SU-DHL-6 (cell line): ENCODE measurements around the gene RAC2.

Source experiments
- H2AFZ ChIP-seq: fragments of 200-600 bp; sonication (generic); 2 replicates; pipeline ENCODE4 v1.6.1; 2014; ENCODE audit warnings: low read depth, mild to moderate bottlenecking, moderate library complexity, mixed read lengths, antibody characterized with exemption, low read length; ENCODE audit not compliant: severe bottlenecking
- H3F3A ChIP-seq: fragments of 200-600 bp; shearing (Covaris generic); 2 replicates; pipeline ENCODE4 v1.6.0; 2016; ENCODE audit warnings: antibody characterized with exemption, mild to moderate bottlenecking; ENCODE audit not compliant: insufficient read depth
- H3K27ac ChIP-seq: fragments of 200-600 bp; sonication (generic); 2 replicates; pipeline ENCODE4 v1.5.1; 2016; ENCODE audit warnings: low read depth, mild to moderate bottlenecking, low read length, moderate library complexity, mixed read lengths
- H3K27me3 ChIP-seq: fragments of 200-600 bp; sonication (generic), shearing (Covaris generic); 2 replicates; pipeline ENCODE4 v1.6.0; 2014; ENCODE audit warnings: mild to moderate bottlenecking, low read length
- H3K36me3 ChIP-seq: fragments of 200-600 bp; sonication (generic); 2 replicates; pipeline ENCODE4 v1.6.1; 2014; ENCODE audit warnings: mild to moderate bottlenecking, low read length, mixed read lengths
- H3K4me2 ChIP-seq: fragments of 300-600, 200-600 bp; shearing (Covaris generic), sonication (generic); 2 replicates; pipeline ENCODE4 v1.6.0; 2014; ENCODE audit warnings: low read length, low read depth, mild to moderate bottlenecking; ENCODE audit not compliant: poor library complexity, severe bottlenecking
- H3K4me3 ChIP-seq: fragments of 200-600 bp; sonication (generic); 2 replicates; pipeline ENCODE4 v1.5.1; 2014; ENCODE audit warnings: antibody characterized with exemption, low read length, mild to moderate bottlenecking, mixed read lengths; ENCODE audit not compliant: insufficient read depth, poor library complexity, severe bottlenecking
- H3K79me2 ChIP-seq: fragments of 200-600 bp; sonication (generic); 2 replicates; pipeline ENCODE4 v1.6.1; 2014; ENCODE audit warnings: mild to moderate bottlenecking, low read length, moderate library complexity; ENCODE audit not compliant: insufficient read depth
- H3K9ac ChIP-seq: fragments of 200-600 bp; sonication (generic); 2 replicates; pipeline ENCODE4 v1.7.0; 2014; ENCODE audit warnings: mild to moderate bottlenecking, low read length
- H3K9me2 ChIP-seq: fragments of 200-600 bp; sonication (generic); replicated peaks from 2 replicates; pipeline ENCODE4 v1.6.1; 2014; ENCODE audit warnings: low read length; ENCODE audit not compliant: insufficient read depth
- H3K9me3 ChIP-seq: fragments of 200-600 bp; sonication (generic); 2 replicates; pipeline ENCODE4 v1.6.1; 2014; ENCODE audit warnings: low read length, mixed read lengths; ENCODE audit not compliant: insufficient read depth
- H4K20me1 ChIP-seq: fragments of 200-600 bp; sonication (generic); 2 replicates; pipeline ENCODE4 v1.6.1; 2014; ENCODE audit warnings: low read depth, mild to moderate bottlenecking, antibody characterized with exemption, low read length, moderate library complexity, mixed read lengths
- EZH2phosphoT487 ChIP-seq: fragments of 200-600 bp; sonication (generic), shearing (Covaris generic); conservative IDR thresholded peaks from 2 replicates; pipeline ENCODE4 v1.6.1; 2018; ENCODE audit warnings: mild to moderate bottlenecking, antibody characterized with exemption, low read length, moderate library complexity, mixed read lengths
- TF ChIP-seq, protein P1 (sequence below): fragments of 200-600 bp; sonication (generic); IDR thresholded peaks from one replicate; pipeline ENCODE4 v1.5.1; 2017; ENCODE audit warnings: antibody characterized with exemption, mild to moderate bottlenecking, low read length, moderate library complexity; ENCODE audit not compliant: insufficient read depth, poor library complexity, severe bottlenecking

Gene RAC2

GRCh38 chr22:37244114-37244921, at the start of gene RAC2:
Gene RAC2 (minus strand): TSS chr22:37244269. CDS start chr22:37244148, 121 bp downstream.
- Histone ChIP-seq H3K36me3 (no peaks in the 10 kb centered on the region; the same call in 1 of the 2 replicates), H3K9ac (peak within 1 kb of the TSS; percentile 97), H4K20me1 (no peaks in the 10 kb centered on the region), H3K9me2 (no peaks in the 10 kb centered on the region), H3K79me2 (peaks cover 28% of the 10 kb centered on the region), H2AFZ (peak within 1 kb of the TSS; percentile 35), H3K4me2 (peak within 1 kb of the TSS; percentile 75), H3F3A (peaks cover 32% of the 10 kb centered on the region), H3K27ac (peak within 1 kb of the TSS; percentile 95), H3K4me3 (peak within 1 kb of the TSS; percentile 87), H3K27me3 (no peaks in the 10 kb centered on the region), H3K9me3 (no peaks in the 10 kb centered on the region)
- TF ChIP-seq, protein P1, sequence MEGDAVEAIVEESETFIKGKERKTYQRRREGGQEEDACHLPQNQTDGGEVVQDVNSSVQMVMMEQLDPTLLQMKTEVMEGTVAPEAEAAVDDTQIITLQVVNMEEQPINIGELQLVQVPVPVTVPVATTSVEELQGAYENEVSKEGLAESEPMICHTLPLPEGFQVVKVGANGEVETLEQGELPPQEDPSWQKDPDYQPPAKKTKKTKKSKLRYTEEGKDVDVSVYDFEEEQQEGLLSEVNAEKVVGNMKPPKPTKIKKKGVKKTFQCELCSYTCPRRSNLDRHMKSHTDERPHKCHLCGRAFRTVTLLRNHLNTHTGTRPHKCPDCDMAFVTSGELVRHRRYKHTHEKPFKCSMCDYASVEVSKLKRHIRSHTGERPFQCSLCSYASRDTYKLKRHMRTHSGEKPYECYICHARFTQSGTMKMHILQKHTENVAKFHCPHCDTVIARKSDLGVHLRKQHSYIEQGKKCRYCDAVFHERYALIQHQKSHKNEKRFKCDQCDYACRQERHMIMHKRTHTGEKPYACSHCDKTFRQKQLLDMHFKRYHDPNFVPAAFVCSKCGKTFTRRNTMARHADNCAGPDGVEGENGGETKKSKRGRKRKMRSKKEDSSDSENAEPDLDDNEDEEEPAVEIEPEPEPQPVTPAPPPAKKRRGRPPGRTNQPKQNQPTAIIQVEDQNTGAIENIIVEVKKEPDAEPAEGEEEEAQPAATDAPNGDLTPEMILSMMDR: no peak
- TF ChIP-seq EZH2phosphoT487: no peak

DNA sequence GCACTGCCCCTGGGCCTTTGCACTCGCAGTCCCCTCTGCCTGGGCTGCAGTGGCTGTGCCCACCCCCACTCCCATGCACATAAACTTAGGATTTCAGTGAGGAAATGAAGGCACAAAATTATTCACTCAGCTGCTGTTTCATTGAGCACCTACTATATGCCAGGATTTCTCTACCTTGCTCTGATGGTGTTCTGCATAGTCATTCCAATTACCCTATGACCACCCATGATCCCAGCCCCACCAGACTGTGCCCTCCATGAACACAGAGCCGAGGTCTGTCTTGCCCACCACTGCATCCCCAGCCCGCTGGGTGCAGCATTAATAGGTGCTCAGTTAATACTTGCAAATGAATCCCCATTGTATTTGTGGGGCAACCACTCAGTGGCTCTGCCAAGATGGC, 49.1 kb upstream of the RAC2 start:
- no peak overlapping the region for H3K9ac ChIP-seq
- H3K36me3 ChIP-seq: no peaks in the 10 kb centered on the region
- H2AFZ ChIP-seq: no peak overlapping the region
- no peak overlapping the region for H3K4me2 ChIP-seq
- no peaks in the 10 kb centered on the region for H3K27me3 ChIP-seq
- H3K9me3 ChIP-seq: 0 out of 2 replicates have a peak, but pooled peaks cover 6% of the 10 kb centered on the region
- H3K9me2 ChIP-seq: no peaks in the 10 kb centered on the region
- H4K20me1 ChIP-seq: no peaks in the 10 kb centered on the region
- H3K79me2 ChIP-seq: no peaks in the 10 kb centered on the region
- H3K27ac ChIP-seq: no peak overlapping the region
- TF ChIP-seq, protein P1: no peak
- TF ChIP-seq EZH2phosphoT487: no peak
- H3K4me3 ChIP-seq: no peak overlapping the region
- no peaks in the 10 kb centered on the region for H3F3A ChIP-seq

DNA sequence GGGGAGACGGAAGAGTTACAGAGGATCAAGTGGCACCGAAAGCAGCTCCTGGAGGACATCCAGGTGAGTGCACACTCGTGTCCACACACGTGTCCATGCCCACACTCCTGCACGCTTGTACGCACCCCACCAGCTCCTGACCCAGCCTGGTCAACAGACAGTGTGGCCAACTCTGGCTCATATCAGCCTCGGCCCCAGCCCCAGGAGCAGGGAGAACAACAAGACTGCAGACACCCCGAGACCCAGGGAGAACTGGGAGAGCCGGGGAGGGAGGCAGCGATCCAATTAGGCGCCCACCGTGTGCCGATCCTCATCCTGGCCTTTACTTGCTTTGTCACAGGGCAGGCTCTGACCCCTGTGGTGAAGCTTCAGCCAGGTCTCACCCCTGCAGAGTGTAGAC, 48.6 kb upstream of the RAC2 start:
- Histone ChIP-seq H4K20me1 (no peaks in the 10 kb centered on the region), H3K36me3 (no peaks in the 10 kb centered on the region), H3K79me2 (no peaks in the 10 kb centered on the region), H3K9me3 (0 out of 2 replicates have a peak, but pooled peaks cover 6% of the 10 kb centered on the region), H3K27ac (no peak overlapping the region), H2AFZ (no peak overlapping the region), H3F3A (no peaks in the 10 kb centered on the region), H3K9me2 (no peaks in the 10 kb centered on the region), H3K9ac (no peak overlapping the region), H3K27me3 (no peaks in the 10 kb centered on the region), H3K4me3 (no peak overlapping the region), H3K4me2 (no peak overlapping the region)
- TF ChIP-seq, protein P1: no peak
- TF ChIP-seq EZH2phosphoT487: no peak
